Kidney (tissue), 14 donors: ENCODE results near the gene SUMO3. TPM values are rescaled to one million over a fixed set of nuclear protein-coding genes. Genes with fewer than 3 reads are reported as not detected.

Experiments
- DNase-seq, 5 donors: peaks; one replicate each; pipeline ENCODE4 v3.0.0-alpha.2; 2013 to 2020
- FAIRE-seq: peaks from 2 replicates; lab custom pipeline; 2012; peaks lifted over from hg19 to GRCh38; lab: Jason Lieb, UNC
- H3K27ac ChIP-seq, 2 donors: one replicate each; pipeline ENCODE4 v1.7.0; 2013; ENCODE audit warnings: low read depth in 2 of 2, low read length in 2 of 2, inconsistent platforms in 1 of 2
- H3K27me3 ChIP-seq: one replicate; pipeline ENCODE4 v1.7.1; 2013; ENCODE audit warnings: low read length, inconsistent platforms; ENCODE audit not compliant: control insufficient read depth, insufficient read depth
- H3K36me3 ChIP-seq, 3 donors: one replicate each; pipeline versions ENCODE4 v1.7.0 to v1.7.1; 2013; ENCODE audit warnings: low read length in 3 of 3, control low read depth in 1 of 3, inconsistent platforms in 1 of 3; ENCODE audit not compliant: insufficient read depth in 3 of 3, control insufficient read depth in 2 of 3
- H3K4me1 ChIP-seq, 3 donors: one replicate each; pipeline versions ENCODE4 v1.7.0 to v1.7.1; 2013; ENCODE audit warnings: low read length in 3 of 3, inconsistent platforms in 1 of 3, low read depth in 1 of 3; ENCODE audit not compliant: control insufficient read depth in 2 of 3, insufficient read depth in 2 of 3
- H3K4me3 ChIP-seq, 3 donors: one replicate each; pipeline versions ENCODE4 v1.7.0 to v1.8.1; 2013; ENCODE audit warnings: low read length in 3 of 3, control low read depth in 1 of 3, inconsistent platforms in 1 of 3
- H3K9ac ChIP-seq, 3 donors: one replicate each; pipeline versions ENCODE4 v1.7.0 to v1.7.1; 2013; ENCODE audit warnings: low read length in 3 of 3, control low read depth in 1 of 3, inconsistent platforms in 1 of 3
- H3K9me3 ChIP-seq, 3 donors: one replicate each; pipeline versions ENCODE4 v1.7.0 to v1.7.1; 2013; ENCODE audit warnings: low read length in 3 of 3, control low read depth in 1 of 3, inconsistent platforms in 1 of 3; ENCODE audit not compliant: control insufficient read depth in 2 of 3, insufficient read depth in 1 of 3
- CTCF ChIP-seq: IDR thresholded peaks from 3 replicates; pipeline ENCODE4 v1.5.1; 2012; ENCODE audit warnings: mild to moderate bottlenecking, moderate library complexity, borderline replicate concordance; ENCODE audit not compliant: insufficient read depth; ENCODE audit errors: extremely low read depth
- intact Hi-C: fragments of 100-400 bp; cut with DNase I; formaldehyde crosslinking; loops from one replicate; pipeline ENCODE4 v1.11.1; 2022
- polyA plus RNA-seq: library from polyadenylated mRNA; stranded (reverse); fragments of 350-450 nt; fragmentation: Illumina TruSeq; extraction: RNeasy Lipid Tissue Mini Kit (QIAGEN cat#74804); gene quantifications from one replicate; pipeline ENCODE4 v1.2.3, GENCODE V29; 2014; ENCODE audit warnings: low read depth, low replicate concordance; ENCODE audit not compliant: insufficient read depth
- total RNA-seq: library from RNA; stranded (reverse); fragmentation: NEBNext Ultra II Directional; extraction: Animal tissue kit (Norgen Biotek cat#: 25700); gene quantifications from one replicate; pipeline ENCODE4 v1.2.1, GENCODE V29; 2021
- donor health status: control.
- donor health status: control.
- donor health status: control.
- donor health status: control.
- donor health status: control.
- donor health status: DM: yes; HTN: yes; CAD: no.
- donor health status: Normal renal cell carcinoma (clear cell type).

The SUMO3 gene
- total and polyA plus RNA-seq, 2 donors from 2014 or later, result 88.6 to 89.9 TPM

DNA sequence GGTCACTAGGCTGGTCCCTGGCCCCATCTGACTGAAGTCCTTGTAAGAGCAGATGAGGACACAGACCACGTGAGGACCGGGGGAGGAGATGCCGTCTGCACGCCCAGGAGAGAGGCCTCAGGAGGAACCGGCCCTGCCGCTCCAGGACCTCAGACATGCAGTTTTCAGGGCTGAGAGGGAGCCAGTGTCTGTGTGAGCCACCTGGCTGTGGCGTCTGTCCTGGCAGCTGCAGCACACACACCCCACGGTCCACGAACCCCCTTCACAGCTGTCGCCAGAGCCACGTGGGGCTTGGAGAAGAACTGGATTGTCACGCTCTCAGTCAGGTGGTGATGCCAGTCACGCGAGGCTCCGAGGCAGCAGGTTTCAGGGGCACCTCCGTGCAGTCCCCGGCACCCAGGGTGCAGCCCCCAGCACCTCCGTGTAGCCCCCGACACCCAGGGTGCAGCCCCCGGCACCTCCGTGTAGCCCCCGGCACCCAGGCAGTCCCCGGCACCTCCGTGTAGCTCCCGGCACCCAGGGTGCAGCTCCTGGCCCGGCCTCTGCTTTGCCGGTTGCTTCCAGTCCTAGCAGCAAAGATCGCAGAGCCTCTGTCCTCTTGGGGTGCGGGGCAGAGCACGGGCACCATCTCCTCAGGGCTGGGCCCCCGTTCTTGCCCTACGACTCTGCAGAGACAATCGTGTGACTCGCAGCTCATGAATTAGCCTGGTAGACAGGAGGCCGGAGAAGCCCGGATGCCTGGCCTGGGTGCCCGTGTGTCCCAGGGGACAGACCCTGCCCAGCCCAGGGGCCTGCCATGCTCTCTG lies 19.0 kb upstream of the SUMO3 start:
- no peaks in the 10 kb centered on the region for H3K27me3 ChIP-seq
- H3K27ac ChIP-seq, result no peak overlapping the region
- TF ChIP-seq CTCF, result no peak
- peak; percentile 35 to 74 (median 57) for DNase-seq
- H3K36me3 ChIP-seq, result no peaks in the 10 kb centered on the region
- H3K9me3 ChIP-seq, result no peaks in the 10 kb centered on the region
- intact Hi-C loops, result no loop called here
- no peak overlapping the region for H3K4me3 ChIP-seq
- H3K4me1 ChIP-seq, result peaks cover 0 to 2% (median 0%) of the 10 kb centered on the region in 3 donors
- FAIRE-seq, result no peak
- H3K9ac ChIP-seq, result no peak overlapping the region

- no peak for DNase-seq
- Histone ChIP-seq H3K9ac (no peak overlapping the region), H3K27ac (no peak overlapping the region), H3K9me3 (no peaks in the 10 kb centered on the region), H3K27me3 (no peaks in the 10 kb centered on the region), H3K4me1 (peaks cover 0 to 2% (median 0%) of the 10 kb centered on the region in 3 donors), H3K4me3 (no peak overlapping the region), H3K36me3 (no peaks in the 10 kb centered on the region)
- intact Hi-C loops, result no loop called here
- no peak for FAIRE-seq
- TF ChIP-seq CTCF, result no peak
Measured at GRCh38 chr21:44836349-44836665, 18.4 kb upstream of the SUMO3 start.

DNA sequence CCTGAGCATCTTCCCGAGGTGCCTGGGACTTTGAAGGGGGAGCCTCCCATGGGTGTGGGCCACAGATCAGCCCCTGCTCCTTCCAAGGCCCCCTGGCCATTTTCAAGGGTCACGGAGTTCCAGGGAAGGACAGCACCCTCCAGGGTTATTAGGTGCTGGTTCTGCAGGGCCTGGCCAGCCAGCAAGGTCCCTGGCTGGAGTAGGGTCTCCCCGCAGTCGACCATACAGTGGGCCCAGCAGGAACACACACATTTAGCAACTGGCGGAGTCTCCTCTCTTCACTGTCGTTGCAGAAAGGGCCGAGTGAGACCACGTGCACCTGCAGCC lies 17.7 kb upstream of the SUMO3 start:
- H3K4me1 ChIP-seq, result peaks cover 0 to 2% (median 0%) of the 10 kb centered on the region in 3 donors
- H3K9me3 ChIP-seq, result no peaks in the 10 kb centered on the region
- no peaks in the 10 kb centered on the region for H3K27me3 ChIP-seq
- no peaks in the 10 kb centered on the region for H3K36me3 ChIP-seq
- TF ChIP-seq CTCF, result no peak
- no peak for FAIRE-seq
- no peak overlapping the region for H3K4me3 ChIP-seq
- DNase-seq, result no peak
- H3K9ac ChIP-seq, result no peak overlapping the region
- H3K27ac ChIP-seq, result no peak overlapping the region
- intact Hi-C loops, result no loop called here
